HG02981 (cell line): ENCODE results near the gene GADL1.

Experiments used
- ATAC-seq: cut with Tn5 transposase; IDR thresholded peaks from one replicate; pipeline ENCODE4 v1.9.1; 2021; ENCODE audit warnings: mild to moderate bottlenecking, moderate library complexity; ENCODE audit not compliant: unreplicated experiment

The GADL1 gene

DNA sequence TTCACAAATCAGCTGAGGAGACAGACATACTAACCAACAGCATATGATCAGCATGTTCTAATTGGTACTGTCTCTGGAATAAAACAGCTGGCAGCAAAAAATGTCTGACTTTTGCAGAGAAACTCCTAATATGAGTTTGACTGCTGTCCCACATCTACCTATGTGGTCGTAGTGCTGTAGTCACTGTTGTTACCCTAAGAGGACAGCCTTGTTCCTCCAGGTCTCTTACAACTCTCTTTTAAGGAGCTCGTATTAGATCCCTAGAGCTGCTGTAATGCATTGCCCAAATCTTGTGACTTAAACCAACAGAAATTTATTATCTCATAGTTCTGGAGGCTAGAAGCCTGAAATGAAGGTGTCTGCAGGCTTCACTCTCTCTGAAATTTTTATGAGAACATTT is 195.9 kb downstream of the GADL1 start:
- no peak for ATAC-seq

DNA sequence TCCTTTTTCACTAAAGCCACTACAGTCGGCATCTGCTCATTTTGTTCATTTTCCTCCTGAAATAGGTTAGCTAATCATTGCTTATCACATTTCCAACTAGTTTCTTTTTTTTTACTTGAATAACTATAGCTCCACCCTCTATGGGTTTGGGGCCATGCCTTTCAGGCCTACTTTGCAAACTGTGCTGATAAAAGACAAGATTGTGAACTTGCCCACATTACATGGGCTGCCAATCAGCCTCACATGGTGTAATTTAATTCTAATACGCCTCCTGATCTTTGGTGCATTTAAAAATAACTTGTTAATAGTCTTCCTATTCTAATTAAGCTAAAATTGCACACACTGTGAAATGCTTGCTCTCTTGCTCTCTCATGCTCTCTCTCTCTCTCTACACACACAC is 197.6 kb downstream of the GADL1 start:
- ATAC-seq, result no peak

DNA sequence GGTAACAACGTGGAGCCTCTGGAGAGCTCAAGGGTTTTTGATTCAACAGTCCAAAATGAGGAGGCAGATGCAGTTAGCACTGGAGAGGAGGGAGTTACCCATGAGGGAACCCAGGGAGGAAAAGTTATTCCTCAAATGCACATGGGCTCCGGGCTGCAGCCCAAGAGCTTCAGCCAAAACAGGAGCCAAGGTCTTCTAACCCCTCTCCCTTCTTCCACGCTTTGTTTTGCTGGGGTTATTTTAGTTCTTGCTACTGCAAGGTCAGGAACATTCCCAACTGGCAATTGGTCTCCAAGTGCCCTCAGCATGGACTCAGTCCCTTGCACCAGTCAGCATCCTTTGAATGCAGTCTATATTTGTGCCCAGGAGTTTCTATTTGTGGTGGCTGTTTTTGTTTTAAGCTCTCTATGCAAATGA is 198.1 kb downstream of the GADL1 start:
- ATAC-seq, result no peak

DNA sequence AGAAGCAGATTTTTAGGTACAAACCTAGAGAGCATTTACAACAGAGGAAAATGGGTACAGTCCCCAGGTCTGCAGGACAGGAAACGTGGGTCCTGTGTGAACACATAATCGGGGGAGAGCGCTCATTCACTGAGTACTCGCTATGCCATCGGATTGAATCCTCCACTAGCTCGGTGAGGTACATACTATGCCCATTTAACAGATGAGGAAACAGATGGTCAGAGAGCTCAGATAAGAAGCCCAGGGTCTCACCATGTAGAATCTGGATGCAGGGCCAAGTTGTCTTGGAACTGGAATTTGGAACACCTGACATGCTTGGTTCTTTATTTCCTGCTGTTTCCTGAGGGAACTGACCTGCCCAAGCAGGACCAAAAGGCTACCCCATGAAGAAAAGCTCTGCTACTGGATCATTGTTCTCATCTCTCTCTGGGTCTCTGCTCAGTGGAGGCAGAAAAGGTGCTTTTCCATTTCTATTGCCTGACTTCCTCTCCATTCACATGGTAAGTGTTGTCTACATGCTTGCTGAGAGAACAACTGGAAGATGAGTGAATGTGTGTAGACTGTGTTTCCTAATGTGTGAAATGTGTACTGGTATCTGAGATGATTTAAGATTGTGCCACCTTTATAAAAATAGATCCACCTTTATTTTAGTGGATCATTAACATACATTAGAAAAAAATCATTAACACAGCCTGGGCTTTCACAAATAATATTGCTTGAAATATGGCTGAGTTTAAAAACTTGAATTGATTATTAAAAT is 199.0 kb downstream of the GADL1 start:
- ATAC-seq, result no peak

DNA sequence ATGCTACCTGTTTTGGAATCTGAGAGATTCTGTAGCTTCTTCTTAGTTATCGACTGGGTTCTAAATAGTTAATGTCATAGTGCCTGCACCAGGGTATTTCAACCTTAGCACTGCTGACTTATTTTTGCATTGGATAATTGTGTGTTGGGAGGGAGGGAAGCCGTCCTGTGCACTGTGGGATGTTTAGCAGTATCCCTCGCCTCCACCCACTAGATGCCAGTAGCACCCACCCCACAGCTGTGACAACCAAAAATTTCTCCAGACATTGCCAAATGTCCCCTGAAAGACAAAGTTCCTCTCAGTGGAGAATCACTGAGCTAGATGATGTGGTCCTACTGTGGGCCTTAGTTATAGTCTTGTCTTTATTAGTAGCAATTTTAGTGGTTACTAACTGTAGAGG is 199.8 kb downstream of the GADL1 start:
- no peak for ATAC-seq

DNA sequence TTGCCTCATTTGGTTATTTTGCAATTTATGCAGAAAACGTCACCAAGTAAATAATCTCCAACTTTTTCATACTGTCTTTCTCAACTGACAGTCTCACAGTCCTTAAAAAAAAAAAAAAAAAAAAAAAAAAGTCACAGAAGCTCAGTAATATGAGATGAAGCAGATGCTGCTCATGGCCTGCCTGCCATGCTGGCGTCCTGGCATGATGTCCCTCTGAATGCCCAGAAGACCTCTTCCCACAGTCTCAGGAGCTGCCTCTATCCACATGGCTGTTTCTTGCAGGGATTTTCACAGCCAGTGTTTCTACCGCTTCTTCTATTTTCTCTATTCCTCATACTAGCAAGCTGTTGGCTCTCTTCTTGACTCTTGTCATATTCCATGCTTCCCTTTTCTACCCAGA is 200.3 kb downstream of the GADL1 start:
- ATAC-seq, result no peak

DNA sequence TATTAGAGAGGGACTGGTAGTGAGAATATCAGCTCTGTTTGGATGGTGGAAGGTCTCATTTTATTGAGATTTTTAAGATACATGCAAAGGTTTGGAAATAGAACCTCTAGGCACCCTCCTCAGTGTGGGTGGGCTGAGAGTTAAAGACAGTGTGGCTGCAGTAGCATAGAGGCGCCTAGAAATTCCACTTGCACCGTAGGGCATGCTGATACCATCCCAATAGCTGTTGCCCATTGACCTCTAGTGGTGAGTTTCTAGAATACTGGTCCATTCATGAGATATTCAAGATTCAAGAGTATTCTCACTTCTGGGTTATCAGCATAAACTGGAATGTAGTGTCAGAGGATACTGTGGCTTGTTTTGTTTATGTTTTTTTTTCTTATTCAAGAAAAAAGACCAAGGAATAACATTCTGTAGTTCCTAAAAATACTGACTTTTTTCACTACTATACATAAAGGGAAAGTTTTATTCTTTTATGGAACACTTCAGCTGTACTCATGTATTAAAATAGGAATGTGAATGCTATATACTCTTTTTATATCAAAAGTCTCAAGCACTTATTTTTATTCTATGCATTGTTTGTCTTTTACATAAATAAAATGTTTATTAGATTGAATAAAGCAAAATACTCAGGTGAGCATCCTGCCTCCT is 200.9 kb downstream of the GADL1 start:
- ATAC-seq, result peak; percentile 89

DNA sequence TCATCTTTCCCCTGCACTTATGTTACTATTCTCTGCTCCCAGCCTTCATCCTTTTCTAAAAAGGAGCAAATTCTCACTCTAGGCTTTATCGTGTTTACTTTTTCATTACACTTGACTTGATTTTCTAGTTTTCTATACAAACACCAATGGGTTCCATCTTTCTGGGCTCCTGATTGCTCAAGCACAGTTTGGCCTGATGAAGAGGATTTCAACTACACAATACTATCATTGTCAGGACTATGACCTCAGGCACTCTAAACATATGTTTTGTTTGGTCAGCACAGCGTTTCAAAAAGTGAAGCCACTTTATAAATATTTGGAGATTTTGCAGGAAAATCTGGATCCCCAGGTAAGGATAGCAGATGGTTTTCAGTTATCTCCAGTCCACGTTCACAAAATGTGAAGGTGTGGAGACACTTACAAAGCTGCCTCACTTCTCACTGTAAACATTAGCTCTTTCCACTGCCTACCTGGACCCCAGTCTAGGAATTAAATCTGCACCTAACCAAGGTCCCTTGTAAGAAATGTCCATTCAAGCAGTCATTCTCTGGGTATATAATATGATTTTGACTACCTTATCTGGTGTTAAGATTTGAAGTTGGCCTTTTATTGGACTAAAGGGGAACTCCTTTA is 201.8 kb downstream of the GADL1 start:
- ATAC-seq, result no peak

DNA sequence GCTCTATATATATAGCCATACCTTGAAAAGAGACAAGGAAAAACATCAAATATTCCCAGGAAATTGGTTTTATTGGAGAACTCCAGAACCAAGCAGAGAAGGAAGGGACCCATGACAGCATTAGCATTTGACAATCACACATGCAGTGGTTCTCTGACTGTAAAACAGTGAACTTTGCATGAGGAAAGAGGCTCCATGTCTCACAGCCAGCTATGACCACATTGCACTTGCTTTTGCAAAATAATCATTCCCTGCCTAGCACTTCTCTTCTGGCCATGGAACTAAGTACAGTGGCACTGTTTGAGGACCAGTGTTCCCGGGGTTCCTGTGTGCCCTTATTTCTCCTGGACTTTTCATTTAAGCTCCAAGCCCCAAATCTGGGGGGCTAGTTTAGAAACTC is 202.5 kb downstream of the GADL1 start:
- ATAC-seq, result no peak

DNA sequence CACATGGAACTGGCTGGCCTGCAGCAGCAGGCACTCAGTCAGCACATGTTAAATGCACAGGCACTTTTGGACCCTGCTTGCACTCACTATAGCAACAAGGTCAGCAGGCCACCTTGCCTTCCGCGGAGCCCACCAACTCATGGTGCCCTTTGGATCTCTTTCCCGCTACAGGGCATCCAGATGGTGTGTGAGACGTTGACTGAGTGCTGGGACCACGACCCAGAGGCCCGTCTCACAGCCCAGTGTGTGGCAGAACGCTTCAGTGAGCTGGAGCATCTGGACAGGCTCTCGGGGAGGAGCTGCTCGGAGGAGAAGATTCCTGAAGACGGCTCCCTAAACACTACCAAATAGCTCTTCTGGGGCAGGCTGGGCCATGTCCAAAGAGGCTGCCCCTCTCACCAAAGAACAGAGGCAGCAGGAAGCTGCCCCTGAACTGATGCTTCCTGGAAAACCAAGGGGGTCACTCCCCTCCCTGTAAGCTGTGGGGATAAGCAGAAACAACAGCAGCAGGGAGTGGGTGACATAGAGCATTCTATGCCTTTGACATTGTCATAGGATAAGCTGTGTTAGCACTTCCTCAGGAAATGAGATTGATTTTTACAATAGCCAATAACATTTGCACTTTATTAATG is 203.1 kb downstream of the GADL1 start:
- ATAC-seq, result no peak

DNA sequence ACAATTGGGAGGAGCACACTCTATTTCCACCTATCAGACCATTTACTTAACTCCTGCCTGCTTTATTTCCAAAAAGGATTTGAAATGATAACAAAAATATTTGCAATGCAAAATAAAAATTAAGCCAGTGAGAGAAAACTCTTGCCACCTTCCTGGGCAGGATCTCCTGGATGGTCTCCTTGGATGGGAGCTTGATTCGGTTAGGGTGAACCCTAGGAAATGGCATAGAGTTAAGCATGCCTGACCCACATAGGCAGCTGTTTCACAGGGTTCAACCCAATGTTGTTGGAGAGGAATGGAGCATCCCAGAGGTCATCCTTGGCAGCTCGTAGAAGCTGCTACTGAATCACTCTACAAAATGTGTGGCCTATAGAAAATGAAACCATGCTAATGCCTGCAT is 204.3 kb downstream of the GADL1 start:
- no peak for ATAC-seq

DNA sequence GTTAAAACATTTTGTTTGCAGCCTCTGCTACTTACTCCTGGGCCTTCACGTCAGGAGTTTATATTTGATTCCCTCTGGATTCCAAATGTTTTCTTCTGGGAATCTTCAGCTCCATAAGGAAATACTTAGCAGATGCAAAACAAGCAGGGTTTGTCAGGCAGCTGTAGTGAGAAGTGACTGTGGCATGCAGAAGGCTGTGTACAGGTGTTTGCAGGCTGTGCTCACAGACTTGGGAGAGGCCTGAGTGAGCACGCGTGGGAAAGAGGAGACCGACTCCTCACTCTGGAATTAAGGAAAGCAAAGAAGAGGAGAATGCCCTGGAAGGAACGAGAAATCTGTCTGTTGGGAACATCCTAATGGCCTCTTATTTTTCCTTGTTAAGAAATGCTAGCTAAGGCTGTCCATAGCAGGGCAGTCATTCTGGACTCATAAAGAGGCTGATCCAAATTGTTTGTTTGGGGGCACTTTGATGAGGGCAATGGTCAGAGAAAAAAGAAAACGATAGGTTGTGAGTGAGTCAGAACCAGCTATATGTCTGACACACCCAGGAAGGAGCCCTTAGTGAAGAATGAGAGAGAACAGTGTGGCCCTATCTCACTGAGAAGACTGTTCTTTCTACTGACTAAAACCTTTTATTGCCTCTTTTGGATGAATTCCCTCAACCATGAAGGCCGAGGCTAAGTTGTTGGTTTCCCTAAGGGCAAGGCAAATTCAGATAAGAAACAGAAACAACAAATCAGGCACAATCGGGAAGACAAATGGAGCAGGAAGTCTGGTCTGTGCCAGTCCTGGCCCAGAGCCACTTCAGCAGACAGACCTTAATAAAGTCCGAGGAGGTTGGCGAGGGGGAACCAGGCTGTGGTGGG is 205.5 kb downstream of the GADL1 start:
- no peak for ATAC-seq

DNA sequence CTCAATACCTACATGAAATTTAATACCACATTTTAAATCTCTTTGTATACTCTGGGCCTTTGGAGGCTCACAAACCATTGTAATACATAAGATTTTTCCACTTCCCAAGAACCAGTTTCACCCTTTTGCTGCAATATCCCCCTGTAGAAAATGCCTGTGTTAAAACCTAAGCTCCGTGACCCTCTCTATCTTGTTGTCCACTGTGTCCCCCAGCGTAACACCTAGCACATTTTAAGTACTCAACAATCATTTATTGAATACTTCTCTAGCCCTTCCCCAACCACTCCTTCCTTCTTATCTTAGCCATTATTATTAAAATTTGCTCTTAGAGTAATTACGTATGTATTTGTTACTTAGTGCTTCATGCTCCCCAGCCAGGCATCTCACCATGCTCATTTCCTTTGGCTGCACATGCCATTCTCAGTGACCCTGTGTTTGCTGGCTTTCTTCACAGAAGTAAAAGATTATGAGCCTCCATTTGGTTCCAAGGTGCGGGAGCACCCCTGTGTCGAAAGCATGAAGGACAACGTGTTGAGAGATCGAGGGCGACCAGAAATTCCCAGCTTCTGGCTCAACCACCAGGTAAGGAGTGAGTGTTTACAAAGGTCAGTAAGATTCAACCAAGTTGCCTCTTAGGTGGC is 206.4 kb downstream of the GADL1 start:
- ATAC-seq, result no peak

DNA sequence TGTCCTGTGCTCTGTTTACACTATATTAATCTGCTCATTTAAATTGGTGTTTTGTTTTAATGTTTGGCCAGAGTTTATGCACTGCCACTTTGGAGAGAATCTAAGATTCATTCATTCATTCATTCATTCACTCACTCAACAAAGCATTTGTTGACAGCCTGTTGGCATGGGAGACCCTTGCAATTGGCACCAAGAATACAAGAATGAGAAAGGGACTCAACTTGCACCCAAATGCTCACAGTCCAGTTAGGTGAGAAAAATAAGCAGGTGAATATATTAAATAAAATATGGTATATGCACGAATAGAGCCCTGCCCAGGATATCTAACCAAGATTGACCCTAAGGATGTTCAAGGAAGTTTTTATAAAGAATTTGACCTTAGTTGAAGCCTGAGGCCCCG is 207.7 kb downstream of the GADL1 start:
- no peak for ATAC-seq

DNA sequence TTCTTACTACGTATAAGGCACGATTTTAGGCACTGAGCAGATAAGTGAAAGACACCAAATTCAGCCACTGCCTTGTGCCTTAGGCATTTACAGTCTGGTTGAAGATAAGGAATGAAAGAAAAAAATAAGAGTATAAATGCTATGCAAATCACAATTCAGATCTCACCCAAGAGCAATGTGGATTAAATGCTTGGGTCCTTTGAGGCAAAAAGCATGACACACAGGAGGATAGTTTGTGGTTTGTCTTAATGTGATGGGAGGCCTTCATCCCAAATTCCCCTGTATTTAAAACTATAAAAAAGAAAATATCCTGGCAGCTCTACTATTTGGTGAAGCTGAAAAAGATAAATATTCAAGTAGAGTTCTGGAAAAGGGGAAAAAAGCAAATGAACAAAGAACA is 208.3 kb downstream of the GADL1 start:
- ATAC-seq, result no peak

DNA sequence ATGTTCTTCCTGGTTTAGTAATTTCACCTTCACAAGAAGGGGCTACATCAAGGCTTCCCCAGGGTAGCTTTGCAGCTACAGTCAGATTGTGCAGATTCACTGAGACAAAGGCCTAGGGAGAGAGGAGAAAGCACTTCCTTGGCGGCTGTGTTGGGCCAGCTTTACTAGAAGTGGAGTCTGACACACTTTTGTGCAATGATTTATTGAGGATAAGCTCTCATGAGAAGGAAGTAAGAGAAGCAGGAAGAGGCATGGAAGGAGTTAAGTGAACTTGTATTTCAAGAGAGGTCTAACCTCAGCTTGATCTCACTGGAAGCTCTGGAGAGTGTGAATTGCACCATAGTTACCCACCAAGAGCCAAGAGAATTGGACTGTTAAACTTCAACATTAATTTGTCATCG is 209.2 kb downstream of the GADL1 start:
- no peak for ATAC-seq

DNA sequence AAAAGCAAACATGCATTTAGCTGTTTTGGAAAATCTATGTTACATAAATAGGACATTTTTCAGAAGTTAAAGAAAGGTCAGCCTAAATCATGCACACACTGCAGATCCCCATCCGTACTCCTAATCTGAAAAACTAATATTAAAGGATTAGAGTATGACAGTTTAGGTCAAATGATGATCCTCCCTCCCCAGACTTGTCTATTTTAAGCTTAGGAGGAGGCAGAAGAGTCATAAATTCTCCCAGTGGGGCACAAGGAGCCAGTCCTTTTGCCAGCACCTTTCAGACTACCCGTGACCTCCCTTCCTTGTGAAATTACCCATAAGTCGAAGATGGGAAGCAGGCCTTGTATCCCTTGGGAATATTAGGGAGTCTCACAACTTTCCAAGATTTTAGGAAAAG is 210.1 kb downstream of the GADL1 start:
- no peak for ATAC-seq

DNA sequence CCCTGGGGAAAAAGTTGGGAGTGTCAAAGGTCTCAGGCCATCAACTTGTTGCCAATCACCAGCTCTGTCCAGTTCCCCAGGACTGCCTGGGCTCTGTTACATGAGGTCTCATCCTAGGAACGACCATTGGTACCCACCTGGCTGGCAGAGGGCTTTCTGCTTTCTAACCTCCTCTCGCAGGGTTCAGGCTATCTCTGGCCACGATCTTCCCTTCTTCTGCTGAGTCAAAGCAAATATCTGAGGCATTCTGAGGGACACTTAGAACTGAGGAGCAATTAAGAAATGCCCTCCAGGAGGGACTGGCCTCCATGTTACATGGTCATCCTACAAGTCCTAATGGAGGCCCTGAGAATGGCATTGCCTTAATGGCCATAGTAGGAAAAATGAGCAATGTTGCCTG is 210.7 kb downstream of the GADL1 start:
- no peak for ATAC-seq

DNA sequence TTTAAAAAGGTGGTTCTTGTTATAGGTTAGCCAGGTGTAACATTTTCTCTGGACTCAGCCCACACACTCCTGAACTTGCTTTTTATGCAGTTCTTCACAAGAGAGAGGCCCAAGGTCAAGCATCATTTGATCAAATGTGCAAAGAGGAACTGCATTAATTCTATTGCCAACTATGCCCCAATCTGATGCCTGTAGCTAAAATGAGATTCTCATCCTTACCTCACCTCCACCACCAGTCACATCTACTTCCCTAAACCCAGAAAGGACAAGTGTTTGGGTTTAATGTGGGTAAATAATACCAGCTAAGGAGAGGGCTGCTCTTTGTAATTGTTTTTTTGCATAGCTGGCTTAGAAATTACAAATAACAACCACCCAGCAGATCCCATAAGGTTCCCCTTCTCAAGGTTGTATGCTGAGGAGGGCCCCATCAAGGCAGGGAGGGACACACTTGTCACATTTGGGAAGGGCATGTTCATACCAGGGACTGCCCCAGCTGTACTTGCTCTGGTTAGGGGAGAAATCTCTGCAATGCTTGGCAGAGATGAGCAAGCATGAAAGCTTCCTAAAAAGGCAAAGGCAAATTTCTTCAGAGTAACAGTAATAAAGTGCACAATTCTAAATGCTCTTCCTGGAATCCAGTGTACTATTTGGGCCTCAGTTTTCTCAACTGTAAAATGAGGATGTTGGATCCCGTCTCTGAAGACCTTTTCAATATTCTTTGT is 211.9 kb downstream of the GADL1 start:
- no peak for ATAC-seq
